Thoracic aorta (tissue), 2 donors: ENCODE data around the gene IRF3. TPM values are rescaled to one million over a fixed set of nuclear protein-coding genes. Genes with fewer than 3 reads are reported as not detected.

Source experiments
- ATAC-seq: fragments of 150-250 bp; one replicate; pipeline ENCODE4 v1.8.0; 2017; ENCODE audit warnings: low read depth; ENCODE audit not compliant: insufficient number of reproducible peaks, low FRiP score
- DNase-seq: peaks from one replicate; pipeline ENCODE4 v3.0.0-alpha.2; 2020; ENCODE audit warnings: low spot score
- H3K27ac ChIP-seq, 2 donors: fragments of 200-600 bp; sonication (generic); 1 replicate in 1 of 2; 2 replicates in 1 of 2; pipeline ENCODE4 v1.5.1; 2016; ENCODE audit warnings: mild to moderate bottlenecking in 2 of 2, moderate library complexity in 2 of 2
- H3K27me3 ChIP-seq: fragments of 200-600 bp; sonication (generic); replicated peaks from 2 replicates; pipeline ENCODE4 v1.6.0; 2016; ENCODE audit warnings: mild to moderate bottlenecking; ENCODE audit not compliant: insufficient read depth
- H3K36me3 ChIP-seq: fragments of 200-600 bp; sonication (generic); one replicate; pipeline ENCODE4 v1.5.1; 2016
- H3K4me1 ChIP-seq, 2 donors: fragments of 200-600 bp; sonication (generic); 1 replicate in 1 of 2; 2 replicates in 1 of 2; pipeline versions ENCODE4 v1.5.1 to v1.6.0; 2016; ENCODE audit warnings: low read depth in 2 of 2, mild to moderate bottlenecking in 1 of 2; ENCODE audit not compliant: control insufficient read depth in 1 of 2
- H3K4me3 ChIP-seq: fragments of 200-600 bp; sonication (generic); 2 replicates; pipeline ENCODE4 v1.5.1; 2016; ENCODE audit warnings: mild to moderate bottlenecking
- H3K9me3 ChIP-seq: fragments of 200-600 bp; sonication (generic); 2 replicates; pipeline ENCODE4 v1.5.1; 2016
- CTCF ChIP-seq: fragments of 200-600 bp; sonication (generic); IDR thresholded peaks from one replicate; pipeline ENCODE4 v1.5.1; 2019; ENCODE audit warnings: antibody characterized with exemption
- total RNA-seq, 2 donors: library from RNA; depleted of rRNA; stranded (reverse); fragments of >200 nt; gene quantifications; one replicate each; pipeline versions ENCODE4 v1.1.0 to v1.2.3, GENCODE V29; 2016

Gene IRF3
- total RNA-seq, 2 donors from 2014 or later, result 33.2 to 52.9 TPM

GRCh38 chr19:49632576-49632975 is 33.1 kb downstream of the IRF3 start:
- Histone ChIP-seq H3K36me3 (peaks cover 11% of the 10 kb centered on the region), H3K9me3 (no peaks in the 10 kb centered on the region), H3K27ac (no peak overlapping the region), H3K4me3 (no peak overlapping the region), H3K4me1 (peaks cover 4 to 27% of the 10 kb centered on the region in 2 donors), H3K27me3 (no peaks in the 10 kb centered on the region)
- ATAC-seq (no peak), DNase-seq (no peak)
- TF ChIP-seq CTCF, result no peak

- DNase-seq (no peak), ATAC-seq (no peak)
- Histone ChIP-seq H3K9me3 (no peaks in the 10 kb centered on the region), H3K27me3 (no peaks in the 10 kb centered on the region), H3K27ac (no peak overlapping the region), H3K36me3 (peaks cover 16% of the 10 kb centered on the region), H3K4me1 (peaks cover 4 to 24% of the 10 kb centered on the region in 2 donors), H3K4me3 (no peak overlapping the region)
- TF ChIP-seq CTCF, result no peak
Observed at GRCh38 chr19:49631610-49632192, 34.0 kb downstream of the IRF3 start.

GRCh38 chr19:49631014-49631588 is 34.6 kb downstream of the IRF3 start:
- H3K36me3 ChIP-seq, result peaks cover 22% of the 10 kb centered on the region
- H3K27me3 ChIP-seq, result no peaks in the 10 kb centered on the region
- no peak for TF ChIP-seq CTCF
- ATAC-seq (no peak), DNase-seq (no peak)
- H3K27ac ChIP-seq, result peak overlapping the region in 1 of 2 donors; percentile 0
- peaks cover 4 to 24% of the 10 kb centered on the region in 2 donors for H3K4me1 ChIP-seq
- H3K4me3 ChIP-seq, result no peak overlapping the region
- no peaks in the 10 kb centered on the region for H3K9me3 ChIP-seq

- DNase-seq, result no peak
- Histone ChIP-seq H3K36me3 (peaks cover 18% of the 10 kb centered on the region), H3K27me3 (no peaks in the 10 kb centered on the region), H3K4me1 (peaks cover 4 to 24% of the 10 kb centered on the region in 2 donors), H3K9me3 (no peaks in the 10 kb centered on the region), H3K4me3 (no peak overlapping the region), H3K27ac (peak overlapping the region; percentile 4 to 20)
- TF ChIP-seq CTCF, result no peak
- ATAC-seq, result no peak
Observed at GRCh38 chr19:49629659-49630058, 36.0 kb downstream of the IRF3 start.

GRCh38 chr19:49626226-49626625 is 39.4 kb downstream of the IRF3 start:
- H3K27me3 ChIP-seq, result no peaks in the 10 kb centered on the region
- peaks cover 4 to 18% of the 10 kb centered on the region in 2 donors for H3K4me1 ChIP-seq
- H3K9me3 ChIP-seq, result no peaks in the 10 kb centered on the region
- H3K4me3 ChIP-seq, result no peak overlapping the region
- peaks cover 27% of the 10 kb centered on the region for H3K36me3 ChIP-seq
- no peak for DNase-seq
- TF ChIP-seq CTCF, result no peak
- no peak overlapping the region for H3K27ac ChIP-seq
- ATAC-seq, result no peak
